ENCODE measurements around the gene ARHGAP22. TPM values are rescaled to one million over a fixed set of nuclear protein-coding genes. Genes with fewer than 3 reads are reported as not detected.

ARHGAP22 gene
- total RNA-seq, 1 donor from 2014 or later, result 2.0 TPM

DNA sequence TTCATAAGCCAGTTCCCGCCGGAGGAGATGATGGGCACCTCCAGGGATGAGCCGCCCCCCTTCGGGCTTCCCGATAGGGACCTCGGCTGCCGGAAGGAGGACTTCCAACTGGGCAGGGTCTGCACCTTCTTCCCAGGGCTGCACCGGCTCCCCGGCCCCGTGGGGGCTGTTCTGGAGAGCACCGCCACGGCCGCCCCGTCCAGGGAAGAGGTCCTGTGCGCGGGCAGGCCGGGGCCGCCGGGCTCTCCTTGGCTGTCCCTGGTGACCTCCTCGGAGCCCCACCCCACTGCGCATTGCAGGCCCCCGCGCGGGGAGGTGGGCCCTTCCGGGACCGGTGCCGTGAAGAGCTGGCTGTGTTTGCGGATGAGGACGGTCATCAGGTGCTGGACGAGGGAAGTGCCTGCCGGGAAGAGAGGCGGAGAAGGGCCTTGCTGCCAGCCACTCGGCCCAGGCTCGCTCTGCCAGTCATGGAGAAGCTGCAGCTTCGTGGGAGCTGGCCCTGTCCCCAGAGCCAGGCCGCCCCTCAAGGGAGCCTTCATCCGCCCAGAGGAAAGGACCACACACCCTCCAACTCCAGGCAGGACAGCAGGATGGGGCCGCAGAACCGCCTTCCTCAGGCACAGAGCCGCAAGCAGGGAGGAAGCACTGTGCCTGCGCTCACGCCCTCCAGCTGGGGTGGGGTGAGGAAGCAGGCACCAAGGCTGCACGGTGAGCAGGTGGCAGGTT is 154.0 kb downstream of the ARHGAP22 start:
- DNase-seq (ENCODE audit: low spot score in 2 of 2), result no peak
- no peak overlapping the region for H3K27ac ChIP-seq
- H3K9me3 ChIP-seq, result no peaks in the 10 kb centered on the region
- no peak overlapping the region for H3K4me3 ChIP-seq
- no peaks in the 10 kb centered on the region for H3K27me3 ChIP-seq
- peaks cover 0 to under 1% of the 10 kb centered on the region in 2 donors for H3K36me3 ChIP-seq
- intact Hi-C loops (cut with DNase I), result no loop called here
- peaks cover 0 to 4% of the 10 kb centered on the region in 2 donors for H3K4me1 ChIP-seq
- TF ChIP-seq, protein P1, sequence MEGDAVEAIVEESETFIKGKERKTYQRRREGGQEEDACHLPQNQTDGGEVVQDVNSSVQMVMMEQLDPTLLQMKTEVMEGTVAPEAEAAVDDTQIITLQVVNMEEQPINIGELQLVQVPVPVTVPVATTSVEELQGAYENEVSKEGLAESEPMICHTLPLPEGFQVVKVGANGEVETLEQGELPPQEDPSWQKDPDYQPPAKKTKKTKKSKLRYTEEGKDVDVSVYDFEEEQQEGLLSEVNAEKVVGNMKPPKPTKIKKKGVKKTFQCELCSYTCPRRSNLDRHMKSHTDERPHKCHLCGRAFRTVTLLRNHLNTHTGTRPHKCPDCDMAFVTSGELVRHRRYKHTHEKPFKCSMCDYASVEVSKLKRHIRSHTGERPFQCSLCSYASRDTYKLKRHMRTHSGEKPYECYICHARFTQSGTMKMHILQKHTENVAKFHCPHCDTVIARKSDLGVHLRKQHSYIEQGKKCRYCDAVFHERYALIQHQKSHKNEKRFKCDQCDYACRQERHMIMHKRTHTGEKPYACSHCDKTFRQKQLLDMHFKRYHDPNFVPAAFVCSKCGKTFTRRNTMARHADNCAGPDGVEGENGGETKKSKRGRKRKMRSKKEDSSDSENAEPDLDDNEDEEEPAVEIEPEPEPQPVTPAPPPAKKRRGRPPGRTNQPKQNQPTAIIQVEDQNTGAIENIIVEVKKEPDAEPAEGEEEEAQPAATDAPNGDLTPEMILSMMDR (IDR thresholded peaks at IDR 0.05), result no peak

DNA sequence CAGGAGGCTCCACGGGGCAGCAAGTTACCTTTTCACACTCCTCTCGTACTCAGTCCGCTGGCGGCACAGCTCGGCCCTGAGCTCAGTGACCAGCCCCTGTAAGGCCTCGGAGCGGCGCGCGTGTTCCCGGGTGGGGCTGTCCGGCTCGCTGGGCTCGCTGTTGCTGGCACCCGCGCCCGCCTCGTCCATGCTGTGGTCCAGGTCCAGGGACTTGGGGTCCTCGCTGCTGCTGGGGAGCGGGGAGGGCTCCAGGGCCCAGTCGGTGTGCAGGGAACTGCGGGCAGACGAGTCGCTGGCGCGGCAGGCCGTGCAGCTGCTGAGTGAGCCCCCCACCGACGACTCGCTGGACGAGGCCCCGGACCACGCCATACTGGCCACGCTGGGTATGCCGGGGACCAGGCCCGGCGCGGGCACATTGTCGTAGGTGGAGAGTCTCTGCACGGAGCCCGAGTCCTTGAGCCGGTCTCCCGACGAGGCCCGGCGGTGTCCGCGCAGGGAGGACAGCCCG is 154.6 kb downstream of the ARHGAP22 start:
- Histone ChIP-seq H3K4me3 (no peak overlapping the region), H3K9me3 (no peaks in the 10 kb centered on the region), H3K36me3 (peaks cover 0 to 3% of the 10 kb centered on the region in 2 donors), H3K27ac (no peak overlapping the region), H3K4me1 (peaks cover 0 to 4% of the 10 kb centered on the region in 2 donors), H3K27me3 (no peaks in the 10 kb centered on the region)
- intact Hi-C loops (cut with DNase I), result no loop called here
- TF ChIP-seq, protein P1 (IDR thresholded peaks at IDR 0.05), result no peak
- DNase-seq (ENCODE audit: low spot score in 2 of 2), result no peak

DNA sequence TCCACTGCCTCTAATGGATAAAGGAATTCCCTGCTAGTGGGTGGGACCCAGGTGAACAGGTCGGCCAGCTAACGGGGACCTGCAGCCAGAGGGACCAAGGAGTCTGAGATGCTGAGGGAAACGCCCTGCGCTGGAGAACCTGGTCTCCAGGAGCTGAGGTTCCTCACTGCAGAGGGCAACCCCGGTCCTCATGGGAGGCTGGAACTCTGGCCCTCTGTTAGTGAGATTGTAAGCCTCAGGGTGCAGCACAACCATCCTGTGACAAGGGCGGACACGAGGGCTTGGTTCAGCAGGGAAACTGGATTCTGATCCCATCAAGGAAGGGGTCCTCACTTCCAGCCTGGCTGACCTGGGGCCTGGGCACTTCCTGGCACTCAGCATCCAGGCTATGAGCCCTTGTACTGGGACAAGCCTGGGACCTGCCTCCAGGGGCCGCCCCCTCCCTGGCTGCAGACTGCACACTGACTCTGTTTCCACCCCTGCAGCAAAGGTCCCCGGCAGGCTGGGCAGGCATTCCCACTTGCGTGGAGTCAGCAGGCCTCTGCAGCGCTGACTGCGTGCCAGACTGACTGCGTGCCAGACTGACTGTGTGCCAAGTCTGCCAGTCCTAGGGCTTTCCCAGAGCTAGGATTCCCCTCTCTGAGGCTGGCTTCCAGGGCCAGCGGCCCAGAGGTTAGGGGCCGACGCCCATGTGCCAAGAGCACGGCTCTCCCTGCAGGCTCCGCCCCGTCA is 155.2 kb downstream of the ARHGAP22 start:
- no peaks in the 10 kb centered on the region for H3K27me3 ChIP-seq
- H3K4me3 ChIP-seq, result no peak overlapping the region
- peaks cover 0 to 3% of the 10 kb centered on the region in 2 donors for H3K36me3 ChIP-seq
- no peak overlapping the region for H3K27ac ChIP-seq
- TF ChIP-seq, protein P1 (IDR thresholded peaks at IDR 0.05), result no peak
- peaks cover 0 to 4% of the 10 kb centered on the region in 2 donors for H3K4me1 ChIP-seq
- intact Hi-C loops (cut with DNase I), result no loop called here
- no peaks in the 10 kb centered on the region for H3K9me3 ChIP-seq
- no peak for DNase-seq (ENCODE audit: low spot score in 2 of 2)

DNA sequence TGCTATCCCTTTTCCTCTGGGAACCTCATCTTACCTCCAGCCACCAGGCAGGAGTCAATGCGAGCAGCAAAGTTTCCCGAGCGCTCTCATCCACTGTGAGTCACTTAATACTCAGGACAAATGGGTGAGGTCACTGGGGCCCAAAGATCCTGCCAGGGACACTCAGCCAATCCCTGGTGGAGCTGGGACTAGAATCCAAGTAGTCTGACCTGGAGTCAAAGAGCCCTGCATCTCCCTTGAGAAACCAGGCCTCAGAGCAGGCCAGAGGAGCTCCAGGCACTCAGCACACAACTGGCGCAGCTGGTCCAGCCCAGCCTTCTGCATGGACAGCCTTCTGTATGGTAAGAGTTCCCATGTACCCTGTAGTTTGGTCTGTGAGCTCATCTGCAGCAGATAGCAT is 156.1 kb downstream of the ARHGAP22 start:
- Histone ChIP-seq H3K27ac (no peak overlapping the region), H3K27me3 (no peaks in the 10 kb centered on the region), H3K4me3 (no peak overlapping the region), H3K36me3 (peaks cover 0 to 3% of the 10 kb centered on the region in 2 donors), H3K4me1 (peaks cover 0 to 4% of the 10 kb centered on the region in 2 donors), H3K9me3 (no peaks in the 10 kb centered on the region)
- TF ChIP-seq, protein P1 (IDR thresholded peaks at IDR 0.05), result no peak
- DNase-seq (ENCODE audit: low spot score in 2 of 2), result no peak
- intact Hi-C loops (cut with DNase I), result no loop called here

DNA sequence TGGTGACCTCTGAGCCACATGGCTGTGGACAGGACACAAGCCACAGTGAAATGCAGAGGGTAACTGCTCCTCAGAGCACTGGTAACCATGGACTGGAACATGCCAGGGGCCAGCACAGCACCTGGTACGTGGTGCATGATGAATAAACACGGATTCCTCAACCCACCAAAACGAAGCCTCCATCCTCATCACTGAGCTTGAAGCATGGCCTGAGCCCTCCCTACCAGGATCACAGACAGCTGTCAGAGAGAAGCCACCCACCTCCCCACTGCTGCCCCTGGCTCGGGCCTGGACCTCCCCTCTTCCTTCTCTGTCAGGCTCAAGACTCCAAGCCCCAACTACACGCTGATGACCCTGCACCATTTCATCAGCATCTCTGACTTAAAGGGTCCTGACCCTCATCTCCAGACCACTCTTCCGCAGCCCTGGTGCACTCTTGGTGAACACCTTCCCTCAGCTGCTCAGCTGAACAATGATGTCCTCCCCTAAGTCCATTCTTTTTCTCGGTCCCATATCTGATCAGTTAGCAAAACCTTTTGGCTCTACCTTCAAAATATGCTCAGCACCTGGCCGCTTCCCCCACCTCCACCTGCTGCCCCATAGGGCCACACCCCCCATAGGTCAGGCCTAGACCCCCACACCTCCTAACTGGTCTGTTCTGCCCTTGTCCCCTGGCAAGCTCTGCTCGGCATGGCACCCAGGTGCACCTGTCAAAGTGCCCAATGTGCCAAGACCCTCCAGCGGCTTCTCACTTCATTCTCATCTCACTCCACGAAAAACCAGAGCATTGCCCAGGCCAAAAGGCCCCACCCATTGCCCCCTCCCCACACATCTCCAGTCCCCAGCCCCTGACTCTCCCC is 157.3 kb downstream of the ARHGAP22 start:
- Histone ChIP-seq H3K27ac (no peak overlapping the region), H3K4me1 (peaks cover 0 to 4% of the 10 kb centered on the region in 2 donors), H3K27me3 (no peaks in the 10 kb centered on the region), H3K4me3 (no peak overlapping the region), H3K36me3 (peaks cover 0 to 3% of the 10 kb centered on the region in 2 donors), H3K9me3 (no peaks in the 10 kb centered on the region)
- TF ChIP-seq, protein P1 (IDR thresholded peaks at IDR 0.05), result no peak
- no peak for DNase-seq (ENCODE audit: low spot score in 2 of 2)
- intact Hi-C loops (cut with DNase I), result no loop called here

All from ascending aorta (tissue), 2 donors.